ENCODE measurements around the gene EXOC3L1. TPM values are rescaled to one million over a fixed set of nuclear protein-coding genes. Genes with fewer than 3 reads are reported as not detected.

Gene EXOC3L1
- total RNA-seq, 2 donors from 2014 or later = 0.97 to 1.8 TPM

GRCh38 chr16:67167588-67167987 is 22.3 kb downstream of the EXOC3L1 start:
- TF ChIP-seq, protein P1, sequence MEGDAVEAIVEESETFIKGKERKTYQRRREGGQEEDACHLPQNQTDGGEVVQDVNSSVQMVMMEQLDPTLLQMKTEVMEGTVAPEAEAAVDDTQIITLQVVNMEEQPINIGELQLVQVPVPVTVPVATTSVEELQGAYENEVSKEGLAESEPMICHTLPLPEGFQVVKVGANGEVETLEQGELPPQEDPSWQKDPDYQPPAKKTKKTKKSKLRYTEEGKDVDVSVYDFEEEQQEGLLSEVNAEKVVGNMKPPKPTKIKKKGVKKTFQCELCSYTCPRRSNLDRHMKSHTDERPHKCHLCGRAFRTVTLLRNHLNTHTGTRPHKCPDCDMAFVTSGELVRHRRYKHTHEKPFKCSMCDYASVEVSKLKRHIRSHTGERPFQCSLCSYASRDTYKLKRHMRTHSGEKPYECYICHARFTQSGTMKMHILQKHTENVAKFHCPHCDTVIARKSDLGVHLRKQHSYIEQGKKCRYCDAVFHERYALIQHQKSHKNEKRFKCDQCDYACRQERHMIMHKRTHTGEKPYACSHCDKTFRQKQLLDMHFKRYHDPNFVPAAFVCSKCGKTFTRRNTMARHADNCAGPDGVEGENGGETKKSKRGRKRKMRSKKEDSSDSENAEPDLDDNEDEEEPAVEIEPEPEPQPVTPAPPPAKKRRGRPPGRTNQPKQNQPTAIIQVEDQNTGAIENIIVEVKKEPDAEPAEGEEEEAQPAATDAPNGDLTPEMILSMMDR (conservative IDR thresholded peaks at IDR 0.05) = no peak
- Histone ChIP-seq H3K36me3 (ENCODE audit: control insufficient read depth, insufficient read depth, low read length) (no peaks in the 10 kb centered on the region), H3K4me3 (ENCODE audit: low read length) (no peak overlapping the region), H3K9ac (ENCODE audit: extremely low read depth, low read length, poor library complexity, severe bottlenecking) (no peak overlapping the region), H3K4me1 (ENCODE audit: control insufficient read depth, insufficient read depth, low read length) (no peaks in the 10 kb centered on the region), H3K27ac (ENCODE audit: low read depth, low read length) (no peak overlapping the region), H3K27me3 (ENCODE audit: control insufficient read depth, insufficient read depth, low read length, poor library complexity, severe bottlenecking) (peaks cover 85% of the 10 kb centered on the region), H3K9me3 (ENCODE audit: control insufficient read depth, low read length) (no peaks in the 10 kb centered on the region)
- Mint-ChIP-seq H3K27ac (no peak overlapping the region), H3K4me3 (no peak overlapping the region), H3K4me1 (peaks cover 11% of the 10 kb centered on the region), H3K9me3 (no peaks in the 10 kb centered on the region), H3K36me3 (ENCODE audit: low read depth) (no peaks in the 10 kb centered on the region), H3K27me3 (ENCODE audit: insufficient read depth) (peaks cover 92% of the 10 kb centered on the region)
- DNase-seq = no peak
- WGBS, 2 experiments (ENCODE audit: insufficient coverage in 1 of 2, insufficient read length in 1 of 2) = 40 to 80% methylated on average over 1 to 7 of the region's 7 CpGs

DNA sequence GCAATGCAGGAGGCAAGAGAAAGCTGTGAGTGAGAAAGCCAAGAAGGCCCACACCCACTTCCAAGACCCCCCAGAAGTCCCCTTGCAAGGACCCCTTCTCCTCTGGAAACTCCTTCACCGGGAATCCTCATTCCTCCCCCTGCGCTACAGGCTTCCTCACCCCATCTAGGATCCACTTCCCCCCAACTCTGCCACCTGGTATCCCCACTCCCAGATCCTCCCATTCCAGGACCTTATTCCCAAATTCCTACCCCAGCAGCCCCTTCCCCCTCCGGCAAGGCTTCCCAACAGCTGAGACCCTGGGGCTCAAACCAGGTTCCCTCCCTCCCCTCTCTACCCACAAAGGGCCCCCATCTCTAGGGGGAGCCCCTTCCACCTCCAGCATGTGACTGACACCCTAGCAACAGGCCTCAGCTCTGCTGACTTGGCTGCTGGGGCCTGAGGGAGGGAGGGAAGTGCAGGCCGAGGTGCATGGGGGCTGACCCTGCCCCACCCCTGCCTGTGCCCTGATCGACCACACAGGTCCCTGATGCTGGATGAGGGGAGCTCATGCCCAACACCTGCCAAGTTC is 23.3 kb downstream of the EXOC3L1 start:
- no peaks in the 10 kb centered on the region for H3K36me3 ChIP-seq (ENCODE audit: control insufficient read depth, insufficient read depth, low read length)
- Mint-ChIP-seq H3K9me3 (no peaks in the 10 kb centered on the region), H3K27me3 (ENCODE audit: insufficient read depth) (peaks cover 93% of the 10 kb centered on the region), H3K27ac (no peak overlapping the region), H3K36me3 (ENCODE audit: low read depth) (no peaks in the 10 kb centered on the region), H3K4me1 (peaks cover 11% of the 10 kb centered on the region), H3K4me3 (no peak overlapping the region)
- H3K9ac ChIP-seq (ENCODE audit: extremely low read depth, low read length, poor library complexity, severe bottlenecking) = no peak overlapping the region
- H3K4me1 ChIP-seq (ENCODE audit: control insufficient read depth, insufficient read depth, low read length) = no peaks in the 10 kb centered on the region
- 84 to 100% methylated on average over 1 to 5 of the region's 5 CpGs for WGBS, 2 experiments (ENCODE audit: insufficient coverage in 1 of 2, insufficient read length in 1 of 2)
- H3K27me3 ChIP-seq (ENCODE audit: control insufficient read depth, insufficient read depth, low read length, poor library complexity, severe bottlenecking) = peaks cover 91% of the 10 kb centered on the region
- no peak overlapping the region for H3K27ac ChIP-seq (ENCODE audit: low read depth, low read length)
- TF ChIP-seq, protein P1 (conservative IDR thresholded peaks at IDR 0.05) = no peak
- no peak overlapping the region for H3K4me3 ChIP-seq (ENCODE audit: low read length)
- DNase-seq = peak; percentile 38
- H3K9me3 ChIP-seq (ENCODE audit: control insufficient read depth, low read length) = no peaks in the 10 kb centered on the region

DNA sequence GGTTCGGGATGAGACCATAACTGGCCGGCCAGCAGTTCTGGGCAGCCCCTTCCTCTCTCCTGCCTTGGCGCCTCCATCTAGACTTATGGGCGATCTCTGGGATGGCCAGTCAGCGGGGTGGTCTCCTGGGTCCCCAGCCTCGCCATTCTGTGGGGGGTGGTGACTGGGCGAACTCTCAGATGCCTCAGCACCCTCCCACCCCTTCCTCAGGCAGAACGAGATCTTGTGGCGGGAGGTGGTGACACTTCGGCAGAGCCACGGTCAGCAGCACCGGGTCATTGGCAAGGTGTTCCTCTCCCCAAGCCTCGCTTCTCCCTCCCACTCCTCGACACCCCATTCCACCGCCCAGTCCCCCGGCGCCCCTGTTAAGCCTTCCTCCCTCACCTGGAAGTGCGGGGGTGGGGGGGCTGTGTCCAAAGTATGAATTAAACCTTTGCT is 23.8 kb downstream of the EXOC3L1 start:
- no peaks in the 10 kb centered on the region for H3K36me3 Mint-ChIP-seq (ENCODE audit: low read depth)
- Histone ChIP-seq H3K36me3 (ENCODE audit: control insufficient read depth, insufficient read depth, low read length) (no peaks in the 10 kb centered on the region), H3K9me3 (ENCODE audit: control insufficient read depth, low read length) (no peaks in the 10 kb centered on the region), H3K27me3 (ENCODE audit: control insufficient read depth, insufficient read depth, low read length, poor library complexity, severe bottlenecking) (peaks cover 91% of the 10 kb centered on the region), H3K27ac (ENCODE audit: low read depth, low read length) (no peak overlapping the region), H3K9ac (ENCODE audit: extremely low read depth, low read length, poor library complexity, severe bottlenecking) (no peak overlapping the region), H3K4me1 (ENCODE audit: control insufficient read depth, insufficient read depth, low read length) (no peaks in the 10 kb centered on the region), H3K4me3 (ENCODE audit: low read length) (no peak overlapping the region)
- DNase-seq = peak; percentile 51
- peaks cover 93% of the 10 kb centered on the region for H3K27me3 Mint-ChIP-seq (ENCODE audit: insufficient read depth)
- H3K4me1 Mint-ChIP-seq = peaks cover 9% of the 10 kb centered on the region
- WGBS, 2 experiments (ENCODE audit: insufficient coverage in 1 of 2, insufficient read length in 1 of 2) = 0 to 38% methylated on average over 1 to 16 of the region's 18 CpGs
- peaks cover under 1% of the 10 kb centered on the region for H3K9me3 Mint-ChIP-seq
- H3K27ac Mint-ChIP-seq = no peak overlapping the region
- no peak overlapping the region for H3K4me3 Mint-ChIP-seq
- TF ChIP-seq, protein P1 (conservative IDR thresholded peaks at IDR 0.05) = no peak
